Kidney (tissue), 14 donors: ENCODE results near the gene SLC17A6. TPM values are rescaled to one million over a fixed set of nuclear protein-coding genes. Genes with fewer than 3 reads are reported as not detected.

Experiments
- DNase-seq, 5 donors: peaks; one replicate each; pipeline ENCODE4 v3.0.0-alpha.2; 2013 to 2020
- FAIRE-seq: peaks from 2 replicates; lab custom pipeline; 2012; peaks lifted over from hg19 to GRCh38; lab: Jason Lieb, UNC
- H3K27ac ChIP-seq, 2 donors: one replicate each; pipeline ENCODE4 v1.7.0; 2013; ENCODE audit warnings: low read depth in 2 of 2, low read length in 2 of 2, inconsistent platforms in 1 of 2
- H3K27me3 ChIP-seq: one replicate; pipeline ENCODE4 v1.7.1; 2013; ENCODE audit warnings: low read length, inconsistent platforms; ENCODE audit not compliant: control insufficient read depth, insufficient read depth
- H3K36me3 ChIP-seq, 3 donors: one replicate each; pipeline versions ENCODE4 v1.7.0 to v1.7.1; 2013; ENCODE audit warnings: low read length in 3 of 3, control low read depth in 1 of 3, inconsistent platforms in 1 of 3; ENCODE audit not compliant: insufficient read depth in 3 of 3, control insufficient read depth in 2 of 3
- H3K4me1 ChIP-seq, 3 donors: one replicate each; pipeline versions ENCODE4 v1.7.0 to v1.7.1; 2013; ENCODE audit warnings: low read length in 3 of 3, inconsistent platforms in 1 of 3, low read depth in 1 of 3; ENCODE audit not compliant: control insufficient read depth in 2 of 3, insufficient read depth in 2 of 3
- H3K4me3 ChIP-seq, 3 donors: one replicate each; pipeline versions ENCODE4 v1.7.0 to v1.8.1; 2013; ENCODE audit warnings: low read length in 3 of 3, control low read depth in 1 of 3, inconsistent platforms in 1 of 3
- H3K9ac ChIP-seq, 3 donors: one replicate each; pipeline versions ENCODE4 v1.7.0 to v1.7.1; 2013; ENCODE audit warnings: low read length in 3 of 3, control low read depth in 1 of 3, inconsistent platforms in 1 of 3
- H3K9me3 ChIP-seq, 3 donors: one replicate each; pipeline versions ENCODE4 v1.7.0 to v1.7.1; 2013; ENCODE audit warnings: low read length in 3 of 3, control low read depth in 1 of 3, inconsistent platforms in 1 of 3; ENCODE audit not compliant: control insufficient read depth in 2 of 3, insufficient read depth in 1 of 3
- CTCF ChIP-seq: IDR thresholded peaks from 3 replicates; pipeline ENCODE4 v1.5.1; 2012; ENCODE audit warnings: mild to moderate bottlenecking, moderate library complexity, borderline replicate concordance; ENCODE audit not compliant: insufficient read depth; ENCODE audit errors: extremely low read depth
- intact Hi-C: fragments of 100-400 bp; cut with DNase I; formaldehyde crosslinking; loops from one replicate; pipeline ENCODE4 v1.11.1; 2022
- polyA plus RNA-seq: library from polyadenylated mRNA; stranded (reverse); fragments of 350-450 nt; fragmentation: Illumina TruSeq; extraction: RNeasy Lipid Tissue Mini Kit (QIAGEN cat#74804); gene quantifications from one replicate; pipeline ENCODE4 v1.2.3, GENCODE V29; 2014; ENCODE audit warnings: low read depth, low replicate concordance; ENCODE audit not compliant: insufficient read depth
- total RNA-seq: library from RNA; stranded (reverse); fragmentation: NEBNext Ultra II Directional; extraction: Animal tissue kit (Norgen Biotek cat#: 25700); gene quantifications from one replicate; pipeline ENCODE4 v1.2.1, GENCODE V29; 2021
- donor health status: control.
- donor health status: control.
- donor health status: control.
- donor health status: control.
- donor health status: control.
- donor health status: DM: yes; HTN: yes; CAD: no.
- donor health status: Normal renal cell carcinoma (clear cell type).

Gene SLC17A6
- total and polyA plus RNA-seq, 2 donors from 2014 or later, result not detected

GRCh38 chr11:22317656-22318055 lies 20.5 kb upstream of the SLC17A6 start:
- no peak for TF ChIP-seq CTCF
- H3K27me3 ChIP-seq, result no peaks in the 10 kb centered on the region
- no peak overlapping the region for H3K27ac ChIP-seq
- no peak for FAIRE-seq
- DNase-seq, result no peak
- H3K4me1 ChIP-seq, result no peaks in the 10 kb centered on the region
- H3K9ac ChIP-seq, result no peak overlapping the region
- intact Hi-C loops, result no loop called here
- H3K36me3 ChIP-seq, result no peaks in the 10 kb centered on the region
- H3K9me3 ChIP-seq, result no peaks in the 10 kb centered on the region
- no peak overlapping the region for H3K4me3 ChIP-seq

DNA sequence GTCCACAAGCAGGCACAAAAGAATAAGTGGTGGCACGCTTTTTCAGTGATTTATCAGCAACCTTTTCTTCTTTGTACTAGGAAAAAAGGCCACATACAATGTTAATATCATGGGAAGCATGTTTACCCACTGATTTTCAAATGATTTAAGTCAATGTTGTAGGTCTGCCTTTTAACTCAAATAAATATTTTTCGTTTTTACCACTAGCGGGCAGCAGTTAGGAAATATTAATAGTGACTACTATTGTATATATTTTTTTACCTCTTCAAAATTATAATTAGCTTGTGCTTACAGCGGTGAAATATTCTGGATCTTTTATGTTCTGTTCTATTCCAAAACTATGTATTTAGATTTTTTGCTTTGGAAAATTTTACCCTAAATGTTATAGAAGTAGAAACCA lies 6.4 kb upstream of the SLC17A6 start:
- Histone ChIP-seq H3K9ac (no peak overlapping the region), H3K4me3 (no peak overlapping the region), H3K4me1 (no peaks in the 10 kb centered on the region), H3K36me3 (no peaks in the 10 kb centered on the region), H3K27me3 (no peaks in the 10 kb centered on the region), H3K27ac (no peak overlapping the region), H3K9me3 (no peaks in the 10 kb centered on the region)
- intact Hi-C loops, result loop anchor here (10.0 kb wide), 1 partner anchor 453 kb away; no protein-coding TSS in a partner anchor
- no peak for DNase-seq
- TF ChIP-seq CTCF, result no peak
- FAIRE-seq, result no peak

DNA sequence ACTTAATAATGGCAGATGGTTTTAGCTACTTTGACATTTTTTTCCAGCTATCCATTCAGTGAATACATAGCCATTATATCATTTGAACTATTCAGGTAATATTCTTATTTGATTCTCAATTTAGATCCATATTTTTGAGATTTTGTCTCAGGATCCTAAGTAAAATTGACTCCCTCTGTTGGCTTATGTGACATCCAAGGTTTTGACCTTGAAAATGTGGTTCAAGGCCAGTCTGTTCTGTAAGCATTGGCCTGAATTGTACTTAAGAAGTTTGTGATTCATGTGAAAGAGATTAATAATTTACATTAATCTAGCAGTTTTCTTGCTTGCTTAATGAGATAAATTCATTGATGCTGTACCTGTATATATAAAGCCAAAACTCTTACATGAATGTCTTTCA lies 1.6 kb upstream of the SLC17A6 start:
- intact Hi-C loops, result loop anchor here (10.0 kb wide), 1 partner anchor 448 kb away; no protein-coding TSS in a partner anchor
- Histone ChIP-seq H3K9me3 (no peaks in the 10 kb centered on the region), H3K27me3 (peaks cover 25% of the 10 kb centered on the region), H3K4me3 (no peak overlapping the region), H3K27ac (no peak overlapping the region), H3K4me1 (no peaks in the 10 kb centered on the region), H3K36me3 (no peaks in the 10 kb centered on the region), H3K9ac (no peak overlapping the region)
- no peak for TF ChIP-seq CTCF
- DNase-seq (no peak), FAIRE-seq (no peak)

DNA sequence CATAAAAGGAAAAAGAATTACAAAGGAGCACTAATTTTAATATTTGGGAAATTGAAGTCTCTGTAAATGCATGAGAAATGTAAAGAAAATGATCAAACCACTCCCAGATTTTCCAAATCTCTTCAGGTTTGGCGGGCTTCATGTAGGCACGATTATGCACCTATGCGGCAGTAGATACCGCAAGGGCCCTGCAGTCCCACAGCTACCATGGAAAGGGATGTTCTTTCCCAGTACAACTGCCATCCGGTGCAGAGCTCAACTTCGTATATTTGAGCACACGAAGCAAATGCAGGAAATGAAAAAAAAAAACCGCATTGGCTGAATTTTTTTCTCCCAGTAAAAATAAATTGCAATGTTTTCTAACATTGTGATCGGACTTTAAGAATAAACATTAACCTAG lies 1.4 kb downstream of the SLC17A6 start:
- DNase-seq (no peak), FAIRE-seq (no peak)
- Histone ChIP-seq H3K4me3 (no peak overlapping the region), H3K9me3 (no peaks in the 10 kb centered on the region), H3K27me3 (peaks cover 50% of the 10 kb centered on the region), H3K27ac (no peak overlapping the region), H3K4me1 (no peaks in the 10 kb centered on the region), H3K9ac (no peak overlapping the region), H3K36me3 (no peaks in the 10 kb centered on the region)
- intact Hi-C loops, result loop anchor here (10.0 kb wide), 1 partner anchor 445 kb away; no protein-coding TSS in a partner anchor
- no peak for TF ChIP-seq CTCF
